Tibial artery (tissue), 4 donors: ENCODE data around the gene SLC16A9.

ENCODE experiments used
- DNase-seq, 2 donors: peaks; one replicate each; pipeline ENCODE4 v3.0.0-alpha.2; 2019
- H3K27ac ChIP-seq, 2 donors: fragments of 200-600 bp; sonication (generic) in 1 of 2; 1 replicate in 1 of 2; 2 replicates in 1 of 2; pipeline ENCODE4 v1.5.1; 2018 to 2019; ENCODE audit warnings: mild to moderate bottlenecking in 1 of 2
- H3K27me3 ChIP-seq, 2 donors: fragments of 200-600 bp; sonication (generic) in 1 of 2; one replicate each; pipeline versions ENCODE4 v1.5.1 to v1.6.0; 2016 to 2019
- H3K36me3 ChIP-seq, 3 donors: fragments of 200-600 bp; sonication (generic) in 2 of 3; one replicate each; pipeline ENCODE4 v1.5.1; 2016 to 2019; ENCODE audit warnings: mild to moderate bottlenecking in 2 of 3
- H3K4me1 ChIP-seq, 4 donors: fragments of 200-600 bp; sonication (generic) in 2 of 4; 1 replicate in 3 of 4; 2 replicates in 1 of 4; pipeline ENCODE4 v1.5.1; 2016 to 2019
- H3K4me3 ChIP-seq, 2 donors: fragments of 200-600 bp; sonication (generic) in 1 of 2; 1 replicate in 1 of 2; 2 replicates in 1 of 2; pipeline ENCODE4 v1.5.1; 2018 to 2019; ENCODE audit warnings: mild to moderate bottlenecking in 2 of 2
- H3K9me3 ChIP-seq, 3 donors: fragments of 200-600 bp; sonication (generic) in 1 of 3; one replicate each; pipeline ENCODE4 v1.5.1; 2016 to 2019
- CTCF ChIP-seq, 2 experiments: fragments of 200-600 bp in 1 of 2; fragments of 450-650 bp in 1 of 2; IDR thresholded peaks; one replicate each; pipeline ENCODE4 v1.5.1; 2017 to 2019; ENCODE audit warnings: antibody characterized with exemption in 2 of 2, mild to moderate bottlenecking in 1 of 2, moderate library complexity in 1 of 2
- intact Hi-C: fragments of 100-400 bp; cut with DNase I; formaldehyde crosslinking; loops from one replicate; pipeline ENCODE4 v1.15.0; 2023; ENCODE audit warnings: low total_unique reads

The SLC16A9 gene, protein sequence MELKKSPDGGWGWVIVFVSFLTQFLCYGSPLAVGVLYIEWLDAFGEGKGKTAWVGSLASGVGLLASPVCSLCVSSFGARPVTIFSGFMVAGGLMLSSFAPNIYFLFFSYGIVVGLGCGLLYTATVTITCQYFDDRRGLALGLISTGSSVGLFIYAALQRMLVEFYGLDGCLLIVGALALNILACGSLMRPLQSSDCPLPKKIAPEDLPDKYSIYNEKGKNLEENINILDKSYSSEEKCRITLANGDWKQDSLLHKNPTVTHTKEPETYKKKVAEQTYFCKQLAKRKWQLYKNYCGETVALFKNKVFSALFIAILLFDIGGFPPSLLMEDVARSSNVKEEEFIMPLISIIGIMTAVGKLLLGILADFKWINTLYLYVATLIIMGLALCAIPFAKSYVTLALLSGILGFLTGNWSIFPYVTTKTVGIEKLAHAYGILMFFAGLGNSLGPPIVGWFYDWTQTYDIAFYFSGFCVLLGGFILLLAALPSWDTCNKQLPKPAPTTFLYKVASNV

GRCh38 chr10:59709395-59710125 is at the start of gene SLC16A9:
Gene SLC16A9 (minus strand): TSS chr10:59709850. CDS start chr10:59684291, 25,559 bp downstream.
- TF ChIP-seq CTCF (IDR thresholded peaks at IDR 0.05), result peak; percentile 34 to 41
- H3K27me3 ChIP-seq, result no peaks in the 10 kb centered on the region
- H3K4me1 ChIP-seq, result peaks cover 0 to 35% (median 19%) of the 10 kb centered on the region in 4 donors
- intact Hi-C loops, result loop anchor here (5.0 kb wide), 1 partner anchor 77 kb away; no protein-coding TSS in a partner anchor
- no peaks in the 10 kb centered on the region for H3K9me3 ChIP-seq
- H3K36me3 ChIP-seq, result no peaks in the 10 kb centered on the region
- H3K27ac ChIP-seq, result peak within 1 kb of the TSS; percentile 81 to 83
- peak within 1 kb of the TSS; percentile 71 to 85 for H3K4me3 ChIP-seq
- DNase-seq, result peak; percentile 42 to 80

DNA sequence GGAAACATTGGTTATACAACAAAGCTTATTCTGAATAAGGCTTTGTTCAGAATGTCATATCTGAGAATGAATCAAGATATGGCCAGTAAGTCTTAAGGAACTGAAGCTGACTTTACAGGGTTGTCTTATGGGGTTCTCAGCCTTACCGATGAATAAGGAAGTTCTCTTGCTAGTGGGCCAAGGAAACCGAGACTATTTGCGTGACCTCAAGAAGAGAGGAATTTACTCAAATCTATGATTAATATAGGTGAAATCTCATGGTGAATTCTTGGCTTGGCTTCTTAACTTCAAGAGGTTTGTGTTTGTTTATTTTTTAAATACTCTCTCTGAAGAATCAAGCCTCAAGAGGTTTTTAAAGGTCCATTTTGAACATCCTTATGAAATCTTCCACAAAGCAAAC is 48.3 kb upstream of the SLC16A9 start:
- no peaks in the 10 kb centered on the region for H3K36me3 ChIP-seq
- H3K9me3 ChIP-seq, result no peaks in the 10 kb centered on the region
- no peak overlapping the region for H3K4me3 ChIP-seq
- no peak for TF ChIP-seq CTCF (IDR thresholded peaks at IDR 0.05)
- DNase-seq, result no peak
- intact Hi-C loops, result no loop called here
- H3K27ac ChIP-seq, result no peak overlapping the region
- no peaks in the 10 kb centered on the region for H3K4me1 ChIP-seq
- H3K27me3 ChIP-seq, result no peaks in the 10 kb centered on the region

DNA sequence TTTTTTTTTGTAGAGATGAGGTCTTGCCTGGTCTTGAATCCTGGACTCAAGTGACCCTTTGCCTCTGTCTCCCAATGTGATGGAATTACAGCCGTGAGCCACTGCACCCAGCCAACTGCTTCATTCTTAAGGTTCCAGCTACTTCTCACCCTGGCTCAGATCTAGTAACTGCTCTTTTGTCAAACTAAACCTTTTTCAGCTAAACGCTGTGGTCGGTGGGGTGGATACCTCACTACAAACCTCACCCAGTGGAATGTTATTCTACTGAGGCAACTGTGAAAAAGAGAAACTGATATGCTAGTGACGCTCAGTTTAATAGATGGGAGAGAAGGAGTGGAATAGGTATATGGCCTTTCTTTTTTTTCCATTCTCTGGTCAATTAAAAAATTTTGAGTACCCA is 45.3 kb upstream of the SLC16A9 start:
- Histone ChIP-seq H3K4me3 (no peak overlapping the region), H3K27me3 (no peaks in the 10 kb centered on the region), H3K27ac (no peak overlapping the region), H3K9me3 (no peaks in the 10 kb centered on the region), H3K36me3 (no peaks in the 10 kb centered on the region), H3K4me1 (no peaks in the 10 kb centered on the region)
- no peak for TF ChIP-seq CTCF (IDR thresholded peaks at IDR 0.05)
- no peak for DNase-seq
- intact Hi-C loops, result no loop called here

DNA sequence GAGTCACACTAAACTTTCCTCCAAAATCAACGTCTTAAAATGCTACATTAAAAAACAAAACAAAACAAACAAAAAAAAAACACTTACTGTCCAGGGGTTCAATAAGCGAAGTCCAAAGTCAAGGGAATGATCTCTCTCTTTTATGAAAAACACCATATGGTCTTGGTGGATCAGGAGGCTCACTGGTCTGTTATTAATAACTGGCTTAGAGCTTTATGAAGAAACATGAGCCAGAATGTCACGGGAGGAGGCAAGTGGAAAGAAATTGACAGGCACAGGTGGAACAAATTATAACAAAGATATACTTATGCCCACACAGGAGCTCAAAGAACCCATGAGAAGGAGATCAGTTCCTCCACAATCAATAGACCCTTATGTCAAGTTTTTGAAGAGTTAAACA is 43.6 kb upstream of the SLC16A9 start, which contains the start of gene MRLN:
TSS of gene MRLN (minus strand) at position 189 of the 400 bp plus-strand sequence.
- H3K36me3 ChIP-seq, result no peaks in the 10 kb centered on the region
- H3K9me3 ChIP-seq, result no peaks in the 10 kb centered on the region
- no peak within 1 kb of the TSS for H3K4me3 ChIP-seq
- H3K4me1 ChIP-seq, result no peaks in the 10 kb centered on the region
- no peak for TF ChIP-seq CTCF (IDR thresholded peaks at IDR 0.05)
- DNase-seq, result no peak
- no peaks in the 10 kb centered on the region for H3K27me3 ChIP-seq
- no peak within 1 kb of the TSS for H3K27ac ChIP-seq
- intact Hi-C loops, result no loop called here

DNA sequence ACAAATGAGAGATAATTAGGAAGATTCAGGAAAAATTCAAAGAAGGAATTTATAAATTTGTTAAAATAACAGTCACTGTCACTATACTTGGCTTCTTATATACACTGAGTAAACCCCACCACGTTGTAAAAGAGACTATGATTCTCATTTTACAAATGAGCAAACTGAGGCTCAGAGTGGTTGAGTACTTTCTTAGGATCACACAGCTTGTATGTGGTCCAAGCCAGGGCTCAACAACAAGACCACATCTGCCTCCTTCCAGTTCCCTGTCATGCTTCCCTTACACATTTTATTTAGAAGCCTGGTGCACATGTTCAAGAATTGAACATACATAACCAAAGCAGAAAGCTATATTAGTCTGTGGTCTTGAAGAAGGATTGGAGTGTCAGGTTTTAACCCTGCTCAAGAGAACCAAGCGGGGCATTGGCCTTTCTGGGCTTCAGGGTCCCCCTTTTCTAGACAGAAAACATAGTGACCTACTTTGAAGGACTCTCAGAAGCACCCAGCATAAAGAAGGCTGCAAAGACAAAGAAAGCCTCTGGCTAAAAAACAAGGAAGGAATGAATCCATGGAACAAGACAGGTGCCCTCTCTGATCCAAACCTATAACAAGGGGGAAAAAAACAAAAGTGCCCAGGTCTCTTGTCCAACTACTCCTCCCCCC is 42.8 kb upstream of the SLC16A9 start:
- TF ChIP-seq CTCF (IDR thresholded peaks at IDR 0.05), result no peak
- H3K4me1 ChIP-seq, result no peaks in the 10 kb centered on the region
- H3K4me3 ChIP-seq, result no peak overlapping the region
- DNase-seq, result no peak
- intact Hi-C loops, result no loop called here
- H3K36me3 ChIP-seq, result no peaks in the 10 kb centered on the region
- no peaks in the 10 kb centered on the region for H3K9me3 ChIP-seq
- H3K27me3 ChIP-seq, result no peaks in the 10 kb centered on the region
- no peak overlapping the region for H3K27ac ChIP-seq
